NCI-H2081 treated with DMSO at 0.1 percent for 48 hours (cell line): ENCODE results near the gene SMTNL2.
"Not testable (repeated sequence)": the region's sequence is repeated elsewhere in the genome, so short reads cannot be mapped to it uniquely, and the experiment has no call there.

Source experiments
- DNase-seq: peaks from one replicate; lab custom pipeline; 2025; lab: John Stamatoyannopoulos, UW

Gene SMTNL2

GRCh38 chr17:4585638-4585994, 1.3 kb downstream of the SMTNL2 start:
- DNase-seq, result no peak

DNA sequence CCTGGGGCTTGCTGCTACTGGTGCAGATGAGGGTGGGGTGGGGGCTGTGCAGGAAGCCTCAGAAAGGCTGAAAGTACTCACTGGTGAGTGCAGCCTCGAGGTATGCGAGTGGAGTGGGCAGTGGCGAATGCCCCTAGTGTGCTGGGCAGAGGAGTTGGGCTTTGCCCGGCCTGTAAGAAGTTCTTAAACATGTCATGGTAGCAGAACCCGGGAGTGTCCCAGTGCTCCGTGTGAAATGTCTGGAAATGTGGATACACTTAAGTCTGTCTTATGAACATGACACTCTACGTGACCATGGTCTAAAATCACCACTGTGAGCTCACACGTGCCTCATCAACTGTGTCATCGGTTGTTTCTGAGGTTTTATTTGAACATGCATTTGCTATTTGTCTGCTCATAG, 1.7 kb downstream of the SMTNL2 start:
- DNase-seq, result no peak

DNA sequence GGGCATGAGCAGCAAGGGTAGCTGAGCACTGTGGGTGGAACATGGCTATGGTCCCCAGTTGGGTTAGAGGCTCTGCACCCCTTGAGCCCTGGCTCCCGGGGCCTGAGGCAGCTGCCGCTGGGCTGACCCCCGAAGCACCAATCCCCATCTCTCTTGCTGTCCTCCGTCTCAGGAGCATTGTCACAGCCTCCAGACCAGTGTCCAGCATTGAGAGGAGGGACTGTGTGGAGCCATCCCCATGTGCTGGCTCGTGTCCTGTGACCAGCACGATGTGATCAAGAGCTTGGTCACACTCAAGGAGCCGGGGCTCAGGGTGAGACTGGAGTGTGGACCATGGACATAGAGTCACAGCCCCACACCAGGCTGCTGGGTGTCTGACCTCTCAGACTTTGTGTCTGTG, 2.9 kb downstream of the SMTNL2 start:
- no peak for DNase-seq

GRCh38 chr17:4587803-4588202, 3.5 kb downstream of the SMTNL2 start:
- DNase-seq, result no peak

DNA sequence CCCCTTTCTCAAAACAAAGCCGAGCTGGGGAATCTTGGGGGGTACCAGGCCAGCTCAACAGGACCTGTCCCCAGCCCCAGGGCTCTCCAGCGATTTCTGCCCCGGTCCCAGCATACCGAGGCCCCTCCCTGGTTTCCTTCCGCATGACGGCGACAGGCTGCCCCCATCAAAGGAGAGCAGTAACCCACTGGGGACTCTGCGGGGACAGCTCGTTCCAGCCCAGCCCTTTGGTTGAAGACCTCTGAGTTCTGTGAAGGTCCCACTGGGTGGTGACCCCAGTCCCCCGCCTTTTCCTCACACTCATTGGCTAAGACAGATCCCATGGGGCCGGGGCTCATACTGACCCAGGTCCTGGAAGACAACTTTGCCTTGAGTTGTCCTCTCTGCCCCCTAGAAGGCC, 4.1 kb downstream of the SMTNL2 start:
- DNase-seq, result no peak

GRCh38 chr17:4588898-4589625, 4.7 kb downstream of the SMTNL2 start:
- DNase-seq, result no peak

DNA sequence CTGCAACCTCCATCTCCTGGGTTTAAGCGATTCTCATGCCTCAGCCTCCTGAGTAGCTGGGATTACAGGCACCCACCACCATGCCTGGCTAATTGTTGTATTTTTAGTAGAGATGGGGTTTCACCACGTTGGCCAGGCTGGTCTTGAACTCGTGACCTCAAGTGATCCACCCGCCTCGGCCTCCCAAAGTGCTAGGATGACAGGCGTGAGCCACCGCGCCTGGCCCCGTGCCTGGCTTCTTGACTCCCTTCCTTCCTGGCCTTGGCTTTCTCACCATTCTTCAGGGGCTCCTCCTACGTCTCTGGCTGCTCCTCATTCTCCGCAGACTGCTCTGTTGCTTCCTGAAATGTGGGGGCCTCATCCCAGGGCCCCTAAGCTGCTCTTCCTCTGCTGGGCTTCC, 5.7 kb downstream of the SMTNL2 start:
- DNase-seq, result not testable (repeated sequence)

DNA sequence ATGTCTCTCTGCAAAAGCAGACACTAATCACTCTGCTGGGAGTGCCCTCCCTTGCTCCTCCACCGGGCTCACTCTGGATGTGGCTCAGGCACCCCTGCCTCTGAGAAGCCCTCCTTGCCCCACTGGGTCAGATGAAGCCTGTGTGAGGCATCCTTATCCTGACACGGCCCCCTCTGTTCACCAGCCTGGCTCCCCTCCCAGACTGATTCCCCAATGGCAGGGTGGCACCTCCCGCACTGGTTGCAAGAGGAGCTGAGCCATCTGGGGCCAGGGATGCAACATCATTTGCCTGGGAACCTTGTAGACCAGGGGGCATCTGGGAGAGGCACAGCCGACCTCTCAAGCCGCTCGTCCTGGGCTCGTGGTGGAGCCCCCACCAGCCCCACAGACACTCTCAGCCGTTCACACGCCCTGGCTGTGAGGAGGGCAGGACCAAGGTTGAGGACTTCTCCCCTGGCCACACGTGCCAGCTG, 6.7 kb downstream of the SMTNL2 start:
- no peak for DNase-seq

GRCh38 chr17:4591529-4591928, 7.2 kb downstream of the SMTNL2 start:
- no peak for DNase-seq

DNA sequence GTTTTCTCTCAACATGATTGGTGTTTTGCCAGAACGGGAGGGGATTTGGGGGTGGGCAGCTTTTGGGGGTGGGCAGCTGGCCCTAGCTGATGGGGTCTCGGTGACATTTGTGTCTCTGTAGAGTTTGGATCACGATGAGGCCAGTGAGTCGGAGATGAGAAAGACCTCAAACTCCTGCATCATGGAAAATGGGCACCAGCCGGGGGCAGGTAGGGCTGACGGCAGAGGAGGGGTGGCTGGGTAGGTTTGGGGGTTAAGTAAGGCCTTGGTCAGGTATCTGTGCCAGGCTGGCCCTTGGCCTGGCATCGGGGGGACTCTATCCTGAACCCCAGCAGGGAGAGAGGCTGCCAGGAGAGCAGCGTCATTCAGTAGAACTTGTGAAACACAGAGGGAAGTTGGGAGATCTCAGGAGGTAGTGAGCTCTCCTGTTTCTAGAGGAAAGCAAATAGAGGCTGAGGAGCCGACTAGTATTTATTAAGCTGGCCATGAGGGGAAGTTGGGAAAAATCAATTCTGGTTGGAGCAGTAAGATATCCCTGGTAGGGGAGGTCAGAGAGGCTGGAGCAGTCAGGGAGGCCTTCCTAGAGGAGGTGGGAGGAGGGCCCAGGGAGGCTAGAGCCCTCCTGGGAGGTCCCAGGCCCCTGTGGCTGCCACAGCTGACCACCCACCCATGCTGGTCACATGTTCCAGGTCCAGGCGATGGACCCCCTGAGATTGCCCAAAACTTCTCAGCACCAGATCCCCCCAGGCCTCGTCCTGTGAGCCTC, 8.1 kb downstream of the SMTNL2 start:
- DNase-seq, result no peak

DNA sequence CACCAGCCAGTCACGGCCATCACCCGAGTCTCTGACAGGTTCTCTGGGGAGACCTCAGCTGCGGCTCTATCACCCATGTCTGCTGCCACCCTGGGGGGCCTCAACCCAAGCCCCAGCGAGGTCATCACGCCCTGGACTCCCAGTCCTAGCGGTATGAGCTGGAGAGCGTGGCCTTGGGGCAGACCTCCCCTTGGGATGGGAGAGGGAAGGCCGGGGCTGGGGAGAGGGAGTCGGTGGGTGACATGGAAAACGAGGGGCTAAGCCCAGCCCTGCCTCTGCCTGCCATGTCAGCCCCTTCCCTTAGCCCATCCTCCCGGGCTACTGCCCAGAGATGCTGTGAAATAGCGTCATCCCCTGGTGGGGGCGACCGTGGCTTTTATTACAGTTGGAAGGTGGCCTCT, 8.7 kb downstream of the SMTNL2 start:
- DNase-seq, result no peak

GRCh38 chr17:4594406-4594805, 10.1 kb downstream of the SMTNL2 start:
- no peak for DNase-seq

- no peak for DNase-seq
Observed at GRCh38 chr17:4594931-4595684, 10.8 kb downstream of the SMTNL2 start.

- not testable (repeated sequence) for DNase-seq
Observed at GRCh38 chr17:4595685-4596342, 11.5 kb downstream of the SMTNL2 start.

DNA sequence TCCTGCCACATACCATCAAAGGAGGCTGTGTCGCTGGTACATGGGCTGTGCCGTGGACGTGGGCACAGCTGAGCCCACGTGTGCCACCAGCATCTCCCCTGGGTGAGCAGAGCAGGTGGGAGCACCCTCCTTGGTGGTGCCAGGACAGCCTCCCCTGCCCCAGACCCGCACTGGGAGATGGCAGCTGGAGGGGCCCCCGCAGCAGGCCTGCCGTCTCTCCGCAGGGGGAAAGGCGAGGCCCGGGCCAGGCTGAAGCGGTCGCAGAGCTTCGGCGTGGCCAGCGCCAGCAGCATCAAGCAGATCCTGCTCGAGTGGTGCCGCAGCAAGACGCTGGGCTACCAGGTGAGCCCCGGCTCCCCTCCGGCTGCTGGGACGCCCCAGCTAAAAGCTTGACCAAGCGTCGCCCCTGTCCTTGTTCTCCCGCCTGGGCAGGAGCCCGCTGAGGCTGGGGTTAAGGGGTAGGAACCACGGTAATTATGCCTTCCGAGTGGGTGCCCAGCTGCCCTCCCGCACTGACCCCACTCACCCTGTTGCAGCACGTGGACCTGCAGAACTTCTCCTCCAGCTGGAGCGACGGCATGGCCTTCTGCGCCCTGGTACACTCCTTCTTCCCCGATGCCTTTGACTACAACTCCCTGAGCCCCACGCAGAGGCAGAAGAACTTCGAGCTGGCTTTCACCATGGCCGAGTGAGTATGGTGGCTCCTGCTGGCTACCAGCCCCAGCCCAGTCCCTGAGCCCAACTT, 12.5 kb downstream of the SMTNL2 start:
- no peak for DNase-seq

DNA sequence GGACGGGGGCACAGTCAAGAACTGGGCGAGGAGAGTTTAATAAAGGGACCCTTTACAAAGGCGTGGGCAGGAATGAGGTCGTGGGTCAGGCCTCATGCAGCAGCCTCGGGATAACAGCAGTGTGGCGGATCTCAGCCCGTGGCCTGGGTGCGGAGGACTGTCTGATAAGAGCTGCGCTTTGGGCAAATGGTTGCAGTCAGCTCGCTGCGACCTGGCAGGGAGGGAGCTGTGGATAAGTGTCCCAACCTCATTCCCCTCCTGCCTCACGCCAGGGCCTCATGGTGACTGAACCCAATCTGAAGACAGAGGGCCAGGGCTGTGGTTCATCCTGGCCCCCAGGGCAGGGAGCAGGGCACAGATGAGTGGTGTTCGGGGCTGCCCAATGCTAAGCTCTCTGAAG, 13.6 kb downstream of the SMTNL2 start:
- no peak for DNase-seq

- DNase-seq, result no peak
Observed at GRCh38 chr17:4598776-4599504, 14.6 kb downstream of the SMTNL2 start.

DNA sequence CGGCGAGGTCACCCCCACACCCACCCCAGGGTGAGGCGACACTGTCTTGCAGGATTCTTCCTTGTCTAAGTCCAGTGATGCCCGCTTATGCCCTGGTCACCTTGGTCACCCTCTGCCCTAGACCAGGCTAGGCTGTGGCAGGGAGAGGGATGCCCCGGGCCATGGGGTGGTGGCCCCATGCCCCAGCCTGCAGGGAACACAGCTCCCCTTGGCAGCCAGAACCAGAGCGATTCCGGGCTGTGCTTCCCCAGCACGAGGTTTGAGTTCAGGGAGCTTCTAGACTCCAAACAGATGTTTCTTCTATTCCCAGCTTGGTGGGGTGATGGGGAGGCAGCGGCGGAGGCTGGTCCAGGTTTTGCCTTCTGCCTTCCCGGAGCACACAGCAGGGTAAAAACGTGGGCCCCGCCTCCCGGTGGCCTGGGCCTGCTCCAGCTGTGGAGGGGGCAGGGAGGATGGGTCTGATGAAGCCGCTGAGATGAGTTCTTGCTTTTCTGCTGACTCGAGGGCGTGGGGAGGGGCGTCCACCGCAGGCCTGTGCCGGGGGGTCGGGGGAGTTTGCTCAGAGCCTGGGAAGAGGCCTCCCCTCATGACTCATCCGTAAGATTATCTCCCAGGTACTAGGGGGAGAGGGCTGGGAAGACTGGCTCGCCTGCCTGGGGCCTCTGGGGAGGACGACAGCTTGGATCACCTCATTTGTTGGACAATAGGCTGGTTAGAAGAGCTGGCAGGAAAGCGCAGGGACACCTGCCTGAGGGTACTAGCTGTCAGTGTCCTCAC, 15.4 kb downstream of the SMTNL2 start:
- DNase-seq, result no peak

- no peak for DNase-seq
Observed at GRCh38 chr17:4600563-4600962, 16.2 kb downstream of the SMTNL2 start.

GRCh38 chr17:4601326-4601725, 17.0 kb downstream of the SMTNL2 start:
- no peak for DNase-seq
